HG03457 (cell line): ENCODE measurements around the gene CACNB4.
"Not testable (repeated sequence)": the region's sequence is repeated elsewhere in the genome, so short reads cannot be mapped to it uniquely, and the experiment has no call there.

Experiments used
- ATAC-seq: cut with Tn5 transposase; IDR thresholded peaks from one replicate; pipeline ENCODE4 v1.9.1; 2021; ENCODE audit warnings: moderate number of reproducible peaks; ENCODE audit not compliant: unreplicated experiment

The CACNB4 gene

DNA sequence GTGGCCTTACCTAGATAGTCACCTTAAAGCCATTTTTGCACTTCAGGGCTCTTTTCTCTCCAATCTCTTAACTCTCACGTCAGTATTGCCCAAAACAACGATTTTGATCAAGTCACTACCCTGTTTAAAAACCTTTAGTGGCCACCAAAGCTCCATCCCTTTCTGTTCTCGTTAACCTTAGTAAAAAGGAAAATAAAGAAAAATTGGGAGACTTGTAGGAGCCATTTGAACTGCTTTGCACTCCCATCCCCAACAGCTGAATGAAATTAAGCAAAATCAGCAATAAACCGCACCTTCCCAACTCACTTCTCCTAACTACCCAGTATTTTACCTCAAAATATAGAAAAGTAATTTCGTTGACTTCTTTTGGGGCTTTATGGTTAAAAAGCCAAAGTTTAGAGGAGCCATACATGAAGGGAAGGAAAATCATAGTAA lies 269.9 kb downstream of the CACNB4 start:
- ATAC-seq, result no peak

DNA sequence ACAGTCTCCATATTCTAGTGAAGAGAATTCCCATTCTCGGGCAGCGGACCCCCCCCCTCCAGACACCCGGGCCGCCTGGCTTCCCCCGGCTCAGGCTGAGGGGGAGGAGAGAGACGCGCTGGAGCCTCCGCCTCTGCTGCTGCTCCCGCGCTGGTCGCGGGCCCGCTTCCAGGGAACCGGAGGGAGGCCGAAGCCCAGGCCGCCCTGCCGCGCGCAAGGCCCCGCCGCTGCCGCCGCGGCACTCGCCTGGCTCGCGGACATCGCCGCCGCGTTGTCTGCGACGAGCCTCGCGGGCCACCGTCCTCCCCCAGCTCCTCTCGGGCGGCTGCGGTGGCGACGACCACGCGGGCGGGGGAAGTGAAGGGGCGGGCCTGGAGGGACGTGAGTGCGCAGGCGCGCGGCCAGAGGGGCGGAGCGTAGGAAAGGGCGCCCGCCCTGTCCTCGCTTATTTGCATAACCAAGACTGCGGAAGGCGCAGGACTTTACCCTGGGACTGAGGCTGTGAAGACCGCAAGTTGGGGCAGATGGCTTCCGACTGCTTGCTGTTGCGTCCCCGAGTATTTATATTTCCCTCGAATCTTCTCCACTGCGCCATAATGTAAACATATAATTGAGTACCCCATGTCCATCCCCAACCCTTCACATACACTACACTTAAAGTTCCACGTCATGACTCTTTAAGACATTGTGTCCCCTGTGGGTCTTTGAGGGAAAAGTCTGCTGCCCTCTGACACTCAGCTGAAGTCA lies 270.5 kb downstream of the CACNB4 start, which contains the start of gene ARL5A:
TSS of gene ARL5A (minus strand) at position 279 of the 747 bp plus-strand sequence. CDS start at position 34, 245 bp downstream.
- peak; percentile 97 for ATAC-seq

DNA sequence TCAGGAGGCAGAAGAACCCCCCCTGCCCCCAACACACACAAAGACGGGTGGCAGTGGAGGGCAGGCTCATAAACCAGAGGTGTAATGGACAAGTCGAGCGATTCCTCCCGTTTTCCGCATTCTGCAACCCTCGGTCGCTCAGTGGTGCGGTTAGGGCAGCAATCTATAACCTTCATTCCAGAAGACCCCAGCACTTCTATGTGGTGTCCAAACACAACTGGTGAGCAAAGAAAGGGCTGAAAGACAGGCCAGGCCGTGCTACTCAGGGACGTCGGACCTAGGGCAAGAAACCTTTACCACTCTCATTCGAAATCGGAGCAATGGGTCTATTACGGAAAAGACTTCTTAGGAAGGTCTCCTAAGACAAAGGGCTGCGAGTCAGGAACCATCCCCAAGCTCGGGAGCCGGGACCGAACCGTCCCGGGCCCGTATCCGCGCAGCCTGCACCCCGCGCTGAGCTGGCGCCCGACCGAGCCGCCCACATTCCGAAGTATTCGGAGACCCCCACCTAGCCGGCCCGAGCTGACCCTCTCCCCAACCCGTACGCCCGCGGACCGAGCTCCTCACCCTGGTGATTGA lies 271.2 kb downstream of the CACNB4 start:
- no peak for ATAC-seq

DNA sequence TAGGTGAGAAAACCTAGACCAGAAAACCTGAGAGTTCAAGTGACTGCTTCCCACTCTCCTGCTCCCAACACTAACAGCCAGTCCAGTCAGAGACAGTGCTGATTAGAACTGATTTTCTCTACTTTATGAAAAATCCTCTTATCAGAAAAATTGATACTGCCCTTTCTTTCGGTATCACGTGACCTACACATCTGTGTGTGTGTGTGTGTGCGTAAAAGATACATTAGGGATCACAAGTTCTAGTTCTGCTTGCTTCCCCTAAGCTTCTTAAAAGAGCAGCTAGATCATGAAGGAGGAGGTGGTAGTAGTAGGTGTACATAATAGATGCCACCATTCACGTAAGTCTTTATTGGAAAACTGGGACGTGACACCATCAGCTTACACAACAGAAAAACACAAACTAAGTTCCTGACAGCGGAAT lies 272.1 kb downstream of the CACNB4 start:
- ATAC-seq, result no peak

DNA sequence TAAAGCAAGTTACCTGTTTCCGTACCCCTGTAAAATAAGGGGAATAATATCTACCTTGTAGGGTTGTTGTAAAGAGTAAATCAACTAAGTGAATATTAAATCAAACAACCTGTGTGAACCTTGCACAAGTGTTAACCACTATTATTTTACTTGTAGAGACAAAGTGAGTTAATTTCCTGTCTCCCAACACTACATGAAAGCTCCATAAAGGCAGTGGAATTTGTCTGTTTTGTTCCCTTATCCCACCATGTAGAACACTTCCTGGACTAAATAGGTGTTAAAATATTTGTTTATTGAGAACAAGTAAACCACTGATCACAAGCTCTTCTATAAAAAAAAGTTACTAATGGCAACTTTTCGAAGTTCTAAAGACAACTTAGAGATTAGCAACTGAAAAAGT lies 274.0 kb downstream of the CACNB4 start:
- no peak for ATAC-seq

DNA sequence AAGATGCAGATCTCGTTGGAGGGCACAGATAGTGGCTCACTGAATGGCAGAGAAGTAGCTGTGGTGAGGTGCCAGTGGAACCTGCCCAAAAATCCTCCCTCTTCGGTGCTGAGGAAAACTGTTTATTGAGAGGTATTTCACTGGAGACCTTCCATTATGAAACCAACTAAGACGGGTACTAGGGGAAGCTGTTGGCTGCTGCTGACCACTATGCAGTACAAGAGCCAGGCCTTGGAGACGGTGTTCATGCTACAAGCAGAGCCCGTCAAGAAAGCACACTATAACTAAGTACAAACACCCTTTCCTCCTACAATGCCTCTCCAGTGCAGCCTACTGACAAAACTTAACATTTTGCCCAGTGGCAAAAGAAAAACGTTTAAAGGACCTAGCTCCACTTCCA lies 275.2 kb downstream of the CACNB4 start:
- no peak for ATAC-seq

DNA sequence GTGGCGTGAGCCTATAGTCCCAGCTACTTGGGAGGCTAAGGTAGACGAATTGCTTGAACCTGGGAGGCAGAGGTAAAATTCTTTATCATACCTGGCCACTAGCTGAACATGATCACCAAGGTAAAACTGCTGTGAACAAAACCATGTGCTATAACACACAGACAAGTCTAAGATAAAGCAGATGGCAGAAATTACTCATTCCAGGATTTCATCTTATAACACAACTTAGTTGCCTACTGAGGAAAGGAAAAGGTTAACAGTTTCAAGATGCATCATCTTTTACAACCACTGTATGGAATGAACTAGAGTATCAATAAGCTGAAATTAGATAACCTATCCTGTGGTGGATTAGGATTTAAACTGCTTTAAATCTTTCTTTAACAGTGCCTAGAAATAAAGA lies 278.9 kb downstream of the CACNB4 start:
- peak; percentile 54 for ATAC-seq

DNA sequence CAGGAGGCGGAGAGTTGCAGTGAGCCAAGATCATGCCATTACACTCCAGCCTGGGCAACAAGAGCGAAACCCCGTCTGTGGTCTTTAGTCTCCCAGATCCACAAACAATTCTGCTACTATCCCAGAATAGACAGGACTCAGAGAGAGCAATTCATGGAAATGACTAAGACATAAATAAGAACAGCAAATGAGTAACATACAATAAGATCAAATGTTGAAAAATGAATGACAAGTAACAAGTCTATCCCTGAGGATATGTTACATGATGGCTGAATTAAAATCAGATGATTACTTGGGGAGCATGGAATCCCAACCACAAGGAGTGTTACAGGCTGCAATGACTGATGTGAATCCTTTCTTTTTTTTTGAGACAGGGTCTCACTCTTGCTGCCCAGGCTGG lies 280.9 kb downstream of the CACNB4 start:
- no peak for ATAC-seq

DNA sequence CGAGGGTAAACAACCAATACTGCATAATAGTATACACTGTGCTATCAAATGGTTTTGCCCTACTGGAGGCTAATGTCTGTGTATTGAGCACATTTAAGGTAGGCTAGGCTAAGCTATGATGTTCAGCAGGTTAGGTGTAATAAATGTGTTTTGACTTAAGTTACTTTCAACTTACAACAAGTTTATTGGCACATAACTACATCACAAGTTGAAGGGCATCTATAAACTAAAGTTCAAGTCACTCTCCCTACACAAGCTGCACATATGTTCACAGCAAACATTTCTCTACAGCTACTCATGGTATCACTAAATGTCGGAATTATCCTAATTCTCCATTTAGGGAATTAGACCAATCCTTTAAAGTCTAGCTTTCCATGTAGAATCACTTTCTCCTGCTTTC lies 282.0 kb downstream of the CACNB4 start:
- no peak for ATAC-seq

DNA sequence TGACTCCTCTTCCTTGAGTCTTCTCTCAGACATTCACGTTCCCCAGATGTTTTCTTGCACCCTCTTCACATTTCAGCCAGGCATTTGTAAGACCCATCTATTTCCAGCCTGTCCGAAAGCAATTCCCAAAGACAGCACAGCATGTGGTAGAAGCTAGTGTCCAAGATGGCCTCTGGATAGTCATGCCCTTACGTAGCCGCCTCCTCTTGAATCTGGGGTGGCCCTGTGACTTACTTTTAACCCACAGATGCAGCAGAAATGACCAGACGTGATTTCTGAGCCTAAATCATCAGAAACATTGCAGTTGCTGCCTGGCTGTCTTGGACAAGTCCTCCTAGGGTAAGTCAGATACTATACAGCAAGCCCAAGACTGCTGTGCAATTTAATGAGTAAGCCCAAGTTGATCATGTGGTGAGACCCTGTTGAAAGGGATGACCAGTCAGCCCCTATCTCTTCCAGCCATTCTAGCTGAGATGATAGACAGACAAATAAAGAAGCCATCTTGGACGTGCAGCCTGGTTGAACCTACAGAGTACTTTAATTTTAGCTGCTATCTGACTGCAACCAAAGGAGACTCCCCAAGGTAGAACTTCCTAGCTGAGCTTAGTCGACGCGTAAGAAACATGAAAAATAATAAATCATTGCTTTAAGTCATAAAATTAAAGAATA lies 282.9 kb downstream of the CACNB4 start:
- ATAC-seq, result no peak

DNA sequence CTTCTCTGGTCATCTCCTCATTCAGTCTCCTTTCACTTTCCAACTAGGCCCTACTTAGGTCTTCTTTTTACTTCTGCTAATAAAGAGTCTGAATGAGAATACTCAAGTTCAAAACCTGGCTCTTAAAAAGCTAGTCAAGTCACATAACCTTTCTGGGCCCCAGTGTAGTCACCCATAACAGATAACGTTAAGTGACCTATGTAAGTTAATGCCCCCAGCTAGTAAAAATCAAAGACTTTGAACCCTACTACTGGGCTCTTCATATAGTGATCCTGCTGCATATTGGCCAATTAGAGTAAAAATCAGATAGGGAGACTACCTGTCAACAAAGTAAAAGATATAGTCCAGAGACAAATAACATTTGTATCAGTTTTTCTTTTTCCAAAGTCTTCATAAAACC lies 288.4 kb downstream of the CACNB4 start:
- ATAC-seq, result no peak

DNA sequence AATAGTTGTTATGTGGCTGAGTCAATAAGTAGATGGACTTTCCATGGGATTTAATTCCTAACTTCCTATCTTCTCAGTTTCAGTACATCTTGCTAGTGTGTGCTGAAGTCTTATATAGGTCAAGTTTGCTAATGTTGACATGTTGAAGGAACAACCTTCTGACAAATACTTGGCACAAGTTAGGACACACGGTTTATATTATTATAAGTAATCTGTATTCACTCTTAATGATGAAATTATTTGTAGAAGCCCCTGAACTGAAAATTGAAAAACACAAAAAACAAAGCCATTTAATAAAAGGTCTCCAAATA lies 289.8 kb downstream of the CACNB4 start:
- no peak for ATAC-seq

DNA sequence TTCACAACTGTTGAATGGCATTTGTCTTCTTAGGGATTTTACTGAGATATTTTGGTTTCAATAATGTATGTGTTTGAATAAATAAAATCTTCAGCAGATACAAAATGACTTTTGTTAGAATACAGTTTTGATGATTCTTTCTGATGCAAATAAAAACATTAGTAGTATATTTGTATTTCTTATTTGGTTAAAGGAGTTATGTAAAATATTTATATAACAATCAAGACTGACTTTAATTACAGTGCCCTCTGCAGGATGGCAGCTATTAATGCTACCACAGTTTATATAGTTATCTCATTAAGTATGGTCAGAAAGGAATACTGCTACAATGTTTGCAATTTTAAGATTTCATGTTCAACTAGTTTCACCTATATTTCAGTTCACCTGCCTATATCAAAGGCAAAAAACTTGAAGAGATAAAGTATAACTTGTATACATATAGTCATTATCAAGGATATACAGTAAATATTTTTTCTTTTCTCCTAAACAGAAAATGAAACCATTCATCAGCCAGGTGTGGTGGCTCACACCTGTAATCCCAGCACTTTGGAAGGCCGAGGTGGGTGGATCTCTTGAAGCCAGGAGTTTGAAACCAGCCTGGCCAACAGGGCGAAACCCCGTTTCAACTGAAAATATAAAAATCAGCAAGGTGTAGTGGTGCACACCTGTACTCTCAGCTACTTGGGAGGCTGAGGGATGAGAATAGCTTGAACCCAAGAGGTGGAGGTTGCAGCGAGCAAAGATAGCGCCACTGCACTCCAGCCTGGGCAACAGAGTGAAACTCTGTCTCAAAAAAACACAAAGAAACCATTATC lies 290.4 kb downstream of the CACNB4 start:
- no peak for ATAC-seq

DNA sequence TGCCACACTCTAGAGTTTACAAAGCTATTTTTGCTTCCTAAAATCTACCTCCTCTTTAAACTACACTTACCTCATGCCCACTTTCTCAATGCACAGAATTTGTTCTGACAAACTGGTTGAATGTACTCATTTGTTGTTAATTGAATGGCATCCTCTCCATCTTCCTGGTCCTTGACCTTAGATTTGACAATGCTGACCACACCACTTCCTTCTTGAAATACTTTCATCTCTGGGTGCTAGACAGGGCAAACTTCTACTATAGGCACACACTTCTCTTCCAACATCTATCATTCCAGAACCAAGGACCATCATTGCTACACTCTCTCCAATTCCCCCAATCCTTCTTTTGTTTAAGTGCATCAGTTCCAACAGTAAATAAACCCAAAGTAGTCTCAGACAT lies 292.9 kb downstream of the CACNB4 start:
- ATAC-seq, result no peak

DNA sequence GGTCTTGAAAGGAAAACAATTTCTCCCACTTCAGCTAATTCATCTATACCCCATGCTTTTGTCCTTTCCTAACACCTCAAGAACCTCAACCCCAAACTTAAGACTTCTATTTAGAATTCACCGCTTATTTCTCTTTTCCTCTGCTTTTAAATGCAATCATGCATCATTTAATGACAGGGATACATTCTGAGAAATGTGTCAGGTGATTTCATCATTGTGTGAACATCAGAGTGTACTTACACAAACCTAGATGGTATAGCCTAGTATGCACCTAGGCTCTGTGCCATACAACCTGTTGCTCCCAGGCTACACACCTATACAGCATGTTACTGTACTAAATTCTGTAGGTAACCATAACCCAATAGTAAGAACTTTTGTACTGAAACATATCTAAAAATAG lies 293.5 kb downstream of the CACNB4 start:
- ATAC-seq, result no peak

DNA sequence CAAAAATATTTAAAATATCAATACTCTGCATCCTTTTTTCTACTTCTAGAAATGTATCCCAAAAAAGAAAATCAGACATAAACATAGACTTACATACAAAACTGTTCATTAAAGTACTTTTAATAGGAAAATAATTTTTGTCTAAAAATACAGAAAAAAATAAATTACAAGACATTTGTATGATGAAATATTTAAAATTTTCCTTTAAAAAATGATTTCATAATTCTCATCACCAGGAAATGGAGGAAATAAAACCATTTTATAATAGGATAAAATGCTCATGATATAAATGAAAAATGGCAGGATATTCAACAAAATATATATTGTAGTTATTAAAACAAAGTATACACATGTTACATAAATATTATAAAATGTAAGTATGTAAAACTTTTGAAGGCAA lies 295.0 kb downstream of the CACNB4 start:
- no peak for ATAC-seq

DNA sequence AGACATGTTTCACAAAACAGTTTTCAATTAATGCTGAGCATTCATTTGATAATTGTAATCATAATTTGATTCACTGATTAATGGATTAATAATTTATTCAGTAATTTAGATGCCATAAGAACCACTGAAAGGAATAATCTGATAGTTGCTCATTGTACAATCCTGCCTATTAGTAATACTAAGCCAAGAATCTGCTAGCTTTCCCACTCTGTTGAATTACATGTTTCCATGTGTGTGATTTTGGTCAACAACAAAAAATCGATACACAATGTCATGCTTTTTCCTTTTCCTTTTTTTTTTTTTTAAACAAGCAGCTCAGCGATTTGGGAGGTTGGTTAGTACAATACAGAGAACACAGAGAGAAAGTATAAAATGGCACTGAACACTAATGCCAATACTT lies 296.5 kb downstream of the CACNB4 start:
- ATAC-seq, result no peak

DNA sequence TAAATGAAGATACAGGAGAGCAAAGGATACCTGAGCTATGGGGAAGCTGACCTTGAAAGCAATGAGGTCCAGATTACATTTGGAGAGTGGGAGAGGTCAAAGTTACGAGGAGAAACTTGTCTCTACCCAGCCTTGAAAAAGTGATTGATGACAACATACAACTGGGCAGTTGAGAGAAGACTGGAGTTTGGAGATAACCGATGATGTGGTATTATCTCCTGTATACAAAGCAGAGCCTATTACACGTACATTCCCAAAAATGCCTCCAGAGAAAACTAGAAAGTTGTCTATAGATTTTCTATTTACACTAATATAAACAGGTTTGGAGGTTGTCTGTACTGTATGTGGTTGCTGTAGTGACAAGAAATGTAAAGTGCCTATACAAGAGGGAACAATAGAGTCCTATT lies 299.0 kb downstream of the CACNB4 start:
- ATAC-seq, result no peak

DNA sequence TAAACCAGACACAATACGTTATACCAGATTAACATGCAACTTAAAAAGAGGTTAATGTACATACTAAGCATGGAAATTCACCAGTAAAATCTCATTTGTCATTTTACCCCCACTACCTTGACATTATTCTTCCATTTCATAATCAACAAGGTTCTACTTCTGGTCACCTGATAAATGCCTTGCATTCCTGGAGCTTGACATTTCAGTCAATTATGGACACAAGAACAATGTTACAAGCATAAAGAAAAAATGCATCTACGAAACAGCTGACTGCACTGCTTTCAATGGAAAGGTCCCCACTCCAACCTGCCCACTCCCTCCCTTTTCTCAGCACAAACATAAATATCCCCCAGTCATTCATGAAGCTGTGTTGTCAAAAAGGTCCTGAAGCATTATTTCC lies 302.1 kb downstream of the CACNB4 start:
- ATAC-seq, result no peak

DNA sequence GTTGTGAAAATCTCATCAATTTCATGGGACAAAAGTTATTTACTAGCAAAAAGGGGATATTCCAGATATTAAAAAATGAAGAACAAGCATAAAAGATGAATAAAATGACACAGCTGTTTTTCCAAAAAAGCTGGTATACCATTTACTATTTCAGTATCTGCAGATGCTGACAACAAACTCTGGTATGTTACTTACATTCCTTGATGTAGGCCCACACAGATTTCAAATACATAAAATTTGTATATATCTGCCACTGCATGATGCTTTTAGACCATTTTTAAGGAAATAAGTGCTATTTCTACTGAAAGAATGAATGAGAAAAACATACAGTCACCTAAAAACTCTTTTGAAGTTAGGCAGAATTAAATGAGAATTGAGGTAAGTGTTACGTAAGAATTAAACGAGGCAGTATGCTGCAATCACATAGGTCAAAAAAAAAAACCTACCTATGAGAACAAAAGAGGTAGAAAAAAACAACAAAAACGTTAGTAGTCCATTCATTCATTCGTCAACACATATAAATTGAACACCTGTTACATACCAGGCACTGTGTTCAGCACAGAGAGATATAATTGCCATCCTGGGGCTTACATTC lies 303.1 kb downstream of the CACNB4 start:
- ATAC-seq, result no peak

DNA sequence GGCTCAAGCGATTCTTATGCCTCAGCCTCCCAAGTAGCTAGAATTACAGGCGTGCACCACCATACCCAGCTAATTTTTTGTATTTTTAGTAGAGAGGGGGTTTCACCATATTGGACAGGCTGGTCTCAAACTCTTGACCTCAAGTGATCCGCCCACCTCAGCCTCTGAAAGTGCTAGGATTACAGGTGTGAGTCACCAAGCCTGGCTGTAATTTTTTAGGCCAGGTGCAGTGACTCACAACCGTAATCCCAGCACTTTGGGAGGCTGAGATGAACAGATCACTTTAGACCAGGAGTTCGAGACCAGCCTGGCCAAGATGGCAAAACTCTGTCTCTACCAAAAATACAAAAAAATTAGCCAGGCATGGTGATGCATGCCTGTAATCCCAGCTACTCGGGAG lies 304.4 kb downstream of the CACNB4 start:
- not testable (repeated sequence) for ATAC-seq
